ENCODE measurements around the gene GDF11.

The GDF11 gene

GRCh38 chr12:55715833-55716581, 26.9 kb upstream of the GDF11 start, which contains the start of gene BLOC1S1 (continued):
- 0 out of 2 replicates have a peak, but pooled peaks have one; percentile 10 for TF ChIP-seq ZNF26 (tag by site-specific recombination; IDR thresholded peaks at IDR 0.05)
- no peak for TF ChIP-seq ZNF16 (tag by site-specific recombination; IDR thresholded peaks at IDR 0.05; ENCODE audit: low read depth)
- TF ChIP-seq ZNF202 (tag by site-specific recombination; IDR thresholded peaks at IDR 0.05; ENCODE audit: borderline replicate concordance): no peak
- no peak for TF ChIP-seq ZNF514 (tag by site-specific recombination; IDR thresholded peaks at IDR 0.05)
- peak; percentile 75 for TF ChIP-seq ZBTB21 (tag by site-specific recombination; IDR thresholded peaks at IDR 0.05)
- TF ChIP-seq ZBTB10 (tag by site-specific recombination; IDR thresholded peaks at IDR 0.05): peak; percentile 79
- no peak for TF ChIP-seq ZNF658 (tag by site-specific recombination; IDR thresholded peaks at IDR 0.05)
- peak; percentile 71 for TF ChIP-seq OSR2 (tag by site-specific recombination; IDR thresholded peaks at IDR 0.05)
- peak; percentile 91 for TF ChIP-seq KLF1 (tag by site-specific recombination; IDR thresholded peaks at IDR 0.05)
- TF ChIP-seq ZNF449 (tag by site-specific recombination; IDR thresholded peaks at IDR 0.05): peak; percentile 62; the same call in 1 of the 2 replicates
- peak; percentile 77 for TF ChIP-seq ZNF843 (tag by site-specific recombination; IDR thresholded peaks at IDR 0.05)
- 0 out of 2 replicates have a peak, but pooled peaks have one; percentile 22 for TF ChIP-seq BCL6B (tag by site-specific recombination; IDR thresholded peaks at IDR 0.05)
- TF ChIP-seq ZNF391 (tag by site-specific recombination; IDR thresholded peaks at IDR 0.05; ENCODE audit: borderline replicate concordance, low read depth): peak; percentile 95; the same call in 1 of the 2 replicates
- TF ChIP-seq ZNF692 (tag by site-specific recombination; IDR thresholded peaks at IDR 0.05): peak; percentile 89
- no peak for TF ChIP-seq SALL2 (tag by site-specific recombination; IDR thresholded peaks at IDR 0.05; ENCODE audit: borderline replicate concordance)
- TF ChIP-seq ZNF530 (tag by site-specific recombination; IDR thresholded peaks at IDR 0.05; ENCODE audit: low read depth): no peak
- peak; percentile 45; the same call in 1 of the 2 replicates for TF ChIP-seq MYNN (tag by site-specific recombination; IDR thresholded peaks at IDR 0.05; ENCODE audit: borderline replicate concordance)
- no peak for TF ChIP-seq ZNF510 (tag by site-specific recombination; IDR thresholded peaks at IDR 0.05; ENCODE audit: insufficient replicate concordance)
- TF ChIP-seq ZNF704 (tag by site-specific recombination; IDR thresholded peaks at IDR 0.05): peak; percentile 95
- no peak for TF ChIP-seq ZNF132 (tag by site-specific recombination; IDR thresholded peaks at IDR 0.05; ENCODE audit: borderline replicate concordance)
- no peak for TF ChIP-seq PRDM10 (tag by site-specific recombination; IDR thresholded peaks at IDR 0.05)
- TF ChIP-seq ZNF248 (tag by site-specific recombination; IDR thresholded peaks at IDR 0.05): no peak
- TF ChIP-seq ZNF621 (tag by site-specific recombination; IDR thresholded peaks at IDR 0.05): no peak
- peak; percentile 8; the same call in 1 of the 2 replicates for TF ChIP-seq PRDM1 (tag by site-specific recombination; IDR thresholded peaks at IDR 0.05)
